Stimulated activated CD4-positive, alpha-beta T cell treated with anti-CD3 and anti-CD28 coated beads, Interleukin-15, amount 100 ng/mL, for 1 hour (primary cell): ENCODE measurements around the gene PTPRJ.
"Not testable (repeated sequence)": the region's sequence is repeated elsewhere in the genome, so short reads cannot be mapped to it uniquely, and the experiment has no call there.

ENCODE experiments used
- DNase-seq, 2 donors: peaks; one replicate each; pipeline ENCODE4 v3.0.0-alpha.2; 2020; ENCODE audit warnings: low read depth in 1 of 2, low spot score in 1 of 2

Gene PTPRJ

DNA sequence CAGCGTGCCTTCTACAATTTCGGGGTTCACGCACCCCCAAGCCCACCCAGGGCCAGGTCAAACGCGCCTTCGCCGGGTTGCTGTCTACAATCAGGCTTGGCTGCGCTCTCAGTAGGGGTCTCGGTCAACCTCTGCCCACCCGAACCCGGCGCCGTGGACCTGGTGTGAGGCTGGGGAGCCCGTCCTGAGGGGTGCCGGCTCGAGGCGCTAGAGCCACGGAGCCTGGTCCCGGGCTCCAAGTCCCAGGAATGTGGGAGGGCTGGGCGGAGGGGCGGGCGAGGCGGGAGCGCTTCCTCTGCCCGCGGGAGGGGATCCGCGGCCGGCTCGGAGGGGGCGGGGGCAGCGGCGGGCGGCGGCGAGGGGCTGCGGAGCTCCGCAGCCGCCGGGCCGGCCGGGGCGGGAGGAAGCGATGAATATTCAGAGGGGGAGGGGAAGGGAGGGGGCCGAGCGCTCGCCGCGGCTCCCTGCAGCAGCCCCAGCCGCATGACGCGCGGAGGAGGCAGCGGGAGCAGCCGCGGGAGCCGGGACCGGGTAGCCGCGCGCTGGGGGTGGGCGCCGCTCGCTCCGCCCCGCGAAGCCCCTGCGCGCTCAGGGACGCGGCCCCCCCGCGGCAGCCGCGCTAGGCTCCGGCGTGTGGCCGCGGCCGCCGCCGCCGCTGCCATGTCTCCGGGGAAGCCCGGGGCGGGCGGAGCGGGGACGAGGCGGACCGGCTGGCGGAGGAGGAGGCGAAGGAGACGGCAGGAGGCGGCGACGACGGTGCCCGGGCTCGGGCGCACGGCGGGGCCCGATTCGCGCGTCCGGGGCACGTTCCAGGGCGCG is at the start of gene PTPRJ:
Gene PTPRJ, plus strand, starts transcription at position 472 of the 819 bp plus-strand sequence. CDS start 354 bp downstream, outside the sequence.
- DNase-seq = peak; percentile 34 to 51

GRCh38 chr11:47932544-47932943 is 47.8 kb upstream of the PTPRJ start:
- no peak for DNase-seq

DNA sequence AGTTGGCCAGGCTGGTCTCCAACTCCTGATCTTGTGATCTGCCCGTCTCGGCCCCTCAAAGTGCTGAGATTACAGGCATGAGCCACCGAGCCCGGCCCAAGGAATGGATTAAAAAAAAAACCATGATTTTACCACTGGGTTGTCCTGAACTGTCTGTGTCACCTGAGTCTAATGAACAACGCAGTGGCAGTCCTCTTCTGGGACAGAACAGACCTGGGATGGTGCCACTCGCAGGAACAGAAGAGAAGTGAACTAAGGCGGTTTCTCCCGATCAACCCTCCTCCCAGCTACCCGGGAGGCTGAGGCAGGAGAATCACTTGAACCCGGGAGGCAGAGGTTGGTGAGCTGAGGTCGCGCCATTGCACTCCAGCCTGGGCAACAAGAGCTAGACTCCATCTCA is 46.6 kb upstream of the PTPRJ start:
- DNase-seq = not testable (repeated sequence)

DNA sequence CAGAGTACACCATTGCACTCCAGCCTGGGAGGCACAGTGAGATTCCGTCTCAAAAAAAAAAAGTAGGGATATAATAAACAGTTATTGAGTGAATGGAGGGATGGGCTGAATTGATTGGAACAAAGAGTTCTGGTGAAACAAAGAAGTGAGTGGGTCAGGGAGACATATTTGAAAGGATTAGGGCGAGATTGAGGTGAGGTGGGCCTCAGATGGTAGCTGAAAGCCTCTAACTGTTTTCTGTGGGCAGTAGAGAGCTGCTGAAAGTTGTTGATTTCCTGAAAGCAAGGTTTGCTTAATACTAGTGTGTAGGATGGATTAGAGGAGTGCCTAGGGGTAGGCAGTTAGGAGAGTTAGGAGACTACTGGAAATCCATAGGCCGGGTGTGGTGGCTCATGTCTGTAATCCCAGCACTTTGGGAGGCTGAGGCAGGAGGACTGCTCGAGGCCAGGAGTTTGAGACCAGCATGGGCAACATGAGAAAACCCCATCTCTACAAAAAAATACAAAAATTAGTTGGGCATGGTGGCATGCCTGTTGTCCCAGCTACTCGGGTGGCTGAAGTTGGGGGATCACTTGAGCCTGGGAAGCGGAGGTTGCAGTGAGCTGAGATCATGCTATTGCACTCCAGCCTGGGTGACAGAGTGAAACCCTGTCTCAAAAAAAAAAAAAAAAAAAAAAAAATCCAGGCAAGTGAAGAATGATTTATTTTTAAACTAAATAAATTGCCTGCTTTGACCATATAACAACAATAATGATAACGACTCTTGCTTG is 41.4 kb upstream of the PTPRJ start:
- DNase-seq = no peak

DNA sequence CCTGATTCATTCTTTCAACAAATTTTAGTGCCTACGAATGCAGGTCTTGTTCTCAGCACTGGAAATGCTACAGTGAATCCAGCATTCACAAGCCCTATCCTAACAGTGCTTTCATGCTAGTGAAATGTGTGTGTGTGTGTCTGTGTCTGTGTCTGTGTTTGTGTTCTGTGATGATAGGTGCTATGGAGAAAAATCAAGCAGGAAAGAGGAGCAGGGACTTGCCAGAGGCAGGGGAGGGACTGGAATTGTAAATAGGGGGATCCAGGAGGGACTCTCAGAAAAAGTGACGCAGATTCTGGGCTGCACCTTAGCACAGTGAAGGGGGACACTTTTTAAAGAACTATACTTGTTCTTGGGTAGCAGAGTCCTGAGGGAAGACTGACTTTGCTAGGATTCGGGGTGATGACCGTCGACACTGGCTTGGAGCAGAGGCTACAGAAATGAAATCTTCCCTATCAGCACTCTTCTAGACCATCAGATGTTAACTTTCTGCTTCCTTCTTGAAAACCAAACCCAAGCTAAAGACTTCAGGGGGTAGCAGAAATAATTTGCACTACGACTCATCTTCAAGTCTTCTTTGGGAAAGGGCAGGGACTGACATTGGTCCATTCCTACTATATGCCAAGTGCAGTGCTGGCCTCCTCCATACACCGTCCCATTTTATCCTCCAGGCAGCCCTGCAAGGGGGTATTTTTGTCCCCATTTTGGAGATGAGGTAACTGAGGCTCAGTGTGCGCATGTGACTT is 39.3 kb upstream of the PTPRJ start:
- DNase-seq = no peak

DNA sequence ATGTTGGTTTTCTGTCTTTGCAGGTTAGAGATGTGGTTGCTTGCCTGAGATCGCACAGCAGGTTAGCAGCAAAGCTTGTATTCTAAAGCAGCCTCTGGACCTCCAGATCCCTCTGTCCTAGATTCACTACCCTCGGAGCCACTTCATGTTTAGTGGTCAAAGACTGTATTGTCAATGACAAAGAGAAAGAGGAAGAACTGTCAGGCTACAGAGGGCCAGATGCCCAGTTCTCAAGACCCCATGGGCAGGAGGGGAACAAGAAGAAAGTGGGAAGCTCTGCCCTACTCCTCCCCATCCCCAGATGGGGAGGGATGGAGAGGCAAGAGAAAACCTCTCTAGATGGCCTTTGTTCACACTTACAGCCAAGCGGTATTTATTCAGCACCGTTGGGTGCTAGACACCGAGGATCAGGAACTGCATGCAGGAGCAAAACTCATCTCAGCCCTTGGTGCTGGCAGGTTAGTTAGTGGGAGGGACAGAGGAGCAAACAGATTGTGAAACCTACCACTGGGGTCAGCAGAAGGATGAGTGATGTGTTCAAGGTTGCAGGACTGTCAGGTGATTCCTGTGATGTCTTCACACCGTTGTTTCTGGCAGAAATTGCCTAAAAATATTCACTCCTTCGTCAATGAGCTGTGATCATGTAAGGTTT is 38.3 kb upstream of the PTPRJ start:
- no peak for DNase-seq

GRCh38 chr11:47943721-47944586 is 36.4 kb upstream of the PTPRJ start:
- no peak for DNase-seq

DNA sequence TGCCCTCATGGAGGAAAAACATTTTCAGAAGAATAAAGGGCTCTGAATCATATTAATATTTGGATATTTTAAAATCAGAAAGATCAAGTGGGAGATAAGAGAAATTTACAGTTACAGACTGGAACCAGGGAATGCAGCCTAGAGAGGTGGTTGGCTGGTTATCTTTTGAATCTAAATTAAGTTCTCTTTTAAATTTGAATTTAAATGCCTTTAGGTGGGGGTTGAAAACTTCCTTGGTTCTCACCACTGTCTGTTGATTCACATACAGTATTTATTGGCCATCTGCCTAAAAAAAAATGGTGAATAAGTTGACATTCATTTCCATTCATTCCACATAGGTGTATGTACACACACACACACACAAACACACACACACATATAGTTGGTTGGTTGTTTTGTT is 35.7 kb upstream of the PTPRJ start:
- no peak for DNase-seq

GRCh38 chr11:47946682-47947559 is 33.4 kb upstream of the PTPRJ start:
- no peak for DNase-seq

- no peak for DNase-seq
These were observed 32.2 kb upstream of the PTPRJ start for GRCh38 chr11:47948137-47948536.

DNA sequence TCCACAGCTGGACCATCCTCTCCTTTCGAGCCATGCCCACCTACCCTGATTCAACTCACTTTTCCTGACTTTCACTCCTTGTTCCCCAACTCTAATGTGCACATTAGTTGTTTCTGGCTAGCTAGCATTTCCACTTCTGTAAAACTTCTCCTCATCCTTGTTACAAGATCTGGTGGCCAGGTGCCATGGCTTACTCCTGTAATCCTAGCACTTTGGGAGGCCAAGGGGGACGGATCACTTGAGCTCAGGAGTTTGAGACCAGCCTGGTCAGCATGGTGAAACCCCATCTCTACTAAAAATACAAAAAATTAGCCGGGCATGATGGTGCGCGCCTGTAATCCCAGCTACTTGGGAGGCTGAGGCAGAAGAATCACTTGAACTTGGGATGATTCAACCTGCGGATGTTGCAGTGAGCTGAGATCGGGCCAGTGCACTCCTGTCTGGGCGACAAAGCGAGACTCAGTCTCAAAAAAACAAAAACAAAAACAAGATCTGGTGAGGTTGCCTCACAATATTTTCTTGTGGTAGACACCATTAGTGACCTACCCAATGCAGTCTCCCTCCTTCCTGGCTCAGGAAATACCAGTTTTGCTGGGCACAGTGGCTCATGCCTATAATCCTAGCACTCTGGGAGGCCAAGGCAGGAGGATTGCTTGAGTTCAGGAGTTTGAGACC is 31.2 kb upstream of the PTPRJ start:
- DNase-seq = not testable (repeated sequence)

- DNase-seq = peak in 1 of 2 donors; percentile 22
These were observed 30.0 kb upstream of the PTPRJ start for GRCh38 chr11:47950396-47950795.

- not testable (repeated sequence) for DNase-seq
These were observed 28.9 kb upstream of the PTPRJ start for GRCh38 chr11:47951504-47951903.

- DNase-seq = no peak
These were observed 25.2 kb upstream of the PTPRJ start for GRCh38 chr11:47955061-47955755.

DNA sequence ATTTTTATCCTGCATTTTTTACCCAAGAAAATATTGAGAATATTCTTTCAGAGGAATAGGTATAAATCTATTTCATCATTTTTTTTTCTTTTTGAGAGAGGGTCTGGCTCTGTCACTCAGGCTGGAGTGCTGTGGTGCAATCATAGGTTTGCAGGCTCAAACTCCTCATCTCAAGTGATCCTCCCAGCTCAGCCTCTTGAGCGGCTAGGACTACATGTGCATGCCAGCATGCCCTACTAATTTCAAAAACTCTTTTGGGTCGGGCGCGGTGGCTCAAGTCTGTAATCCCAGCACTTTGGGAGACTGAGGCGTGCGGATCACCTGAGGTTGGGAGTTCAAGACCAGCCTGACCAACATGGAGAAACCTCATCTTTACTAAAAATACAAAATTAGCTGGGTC is 20.3 kb upstream of the PTPRJ start:
- no peak for DNase-seq

GRCh38 chr11:47961383-47961782 is 19.0 kb upstream of the PTPRJ start:
- DNase-seq = no peak

- DNase-seq = no peak
These were observed 15.8 kb upstream of the PTPRJ start for GRCh38 chr11:47964546-47964945.
